A172 (cell line): ENCODE data around the gene TAF7. TPM values are rescaled to one million over a fixed set of nuclear protein-coding genes. Genes with fewer than 3 reads are reported as not detected.
"Not testable (repeated sequence)": the region's sequence is repeated elsewhere in the genome, so short reads cannot be mapped to it uniquely, and the experiment has no call there.

Source experiments
- DNase-seq: peaks from one replicate; pipeline ENCODE4 v3.0.0-alpha.2; 2015; ENCODE audit warnings: low spot score
- total RNA-seq: library from RNA; depleted of rRNA; stranded (reverse); fragments of >200 nt; shearing (Covaris generic); gene quantifications from 2 replicates; pipeline ENCODE4 v1.2.3, GENCODE V29; 2014; rRNA removed

The TAF7 gene
- total RNA-seq, 1 experiment from 2014 or later, result 119 TPM

DNA sequence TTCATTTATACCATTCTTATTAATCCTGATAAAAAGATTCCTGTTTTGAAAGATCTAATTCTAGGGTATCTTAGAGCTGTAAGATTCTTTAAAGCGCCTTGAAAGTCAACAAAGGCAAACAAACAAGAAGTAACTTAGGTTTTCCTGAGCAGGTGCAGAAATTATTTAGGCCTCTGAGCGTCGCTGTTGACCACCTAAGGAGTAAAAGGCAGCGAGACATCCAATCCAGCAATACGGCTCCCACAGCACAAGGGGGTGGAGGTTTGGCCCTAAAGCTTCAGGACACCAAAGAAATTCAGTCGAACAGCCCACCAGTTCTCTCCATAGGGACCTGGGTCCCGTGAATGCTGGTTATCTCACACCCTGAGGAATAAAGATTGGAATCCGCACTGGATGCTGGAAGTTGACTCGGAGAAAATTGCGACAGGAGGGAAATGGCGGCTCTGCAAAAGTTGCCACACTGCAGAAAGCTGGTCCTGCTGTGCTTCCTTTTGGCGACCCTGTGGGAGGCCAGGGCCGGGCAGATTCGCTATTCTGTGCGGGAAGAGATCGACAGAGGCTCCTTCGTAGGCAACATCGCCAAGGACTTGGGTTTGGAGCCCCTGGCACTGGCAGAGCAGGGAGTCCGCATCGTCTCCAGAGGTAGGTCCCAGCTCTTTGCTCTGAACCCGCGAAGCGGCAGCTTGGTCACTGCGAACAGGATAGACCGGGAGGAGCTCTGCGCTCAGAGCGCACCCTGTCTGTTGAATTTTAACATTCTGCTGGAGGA, 18.1 kb upstream of the TAF7 start, which contains the start of gene PCDHGA2:
Gene PCDHGA2, plus strand, starts transcription at position 223 of the 769 bp plus-strand sequence.
- DNase-seq, result peak; percentile 16

DNA sequence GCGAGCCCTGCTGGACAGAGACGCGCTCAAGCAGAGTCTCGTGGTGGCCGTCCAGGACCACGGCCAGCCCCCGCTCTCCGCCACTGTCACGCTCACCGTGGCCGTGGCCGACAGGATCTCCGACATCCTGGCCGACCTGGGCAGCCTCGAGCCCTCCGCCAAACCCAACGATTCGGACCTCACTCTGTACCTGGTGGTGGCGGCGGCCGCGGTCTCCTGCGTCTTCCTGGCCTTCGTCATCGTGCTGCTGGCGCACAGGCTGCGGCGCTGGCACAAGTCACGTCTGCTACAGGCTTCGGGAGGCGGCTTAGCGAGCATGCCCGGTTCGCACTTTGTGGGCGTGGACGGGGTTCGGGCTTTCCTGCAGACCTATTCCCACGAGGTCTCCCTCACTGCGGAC, 12.0 kb upstream of the TAF7 start:
- not testable (repeated sequence) for DNase-seq

DNA sequence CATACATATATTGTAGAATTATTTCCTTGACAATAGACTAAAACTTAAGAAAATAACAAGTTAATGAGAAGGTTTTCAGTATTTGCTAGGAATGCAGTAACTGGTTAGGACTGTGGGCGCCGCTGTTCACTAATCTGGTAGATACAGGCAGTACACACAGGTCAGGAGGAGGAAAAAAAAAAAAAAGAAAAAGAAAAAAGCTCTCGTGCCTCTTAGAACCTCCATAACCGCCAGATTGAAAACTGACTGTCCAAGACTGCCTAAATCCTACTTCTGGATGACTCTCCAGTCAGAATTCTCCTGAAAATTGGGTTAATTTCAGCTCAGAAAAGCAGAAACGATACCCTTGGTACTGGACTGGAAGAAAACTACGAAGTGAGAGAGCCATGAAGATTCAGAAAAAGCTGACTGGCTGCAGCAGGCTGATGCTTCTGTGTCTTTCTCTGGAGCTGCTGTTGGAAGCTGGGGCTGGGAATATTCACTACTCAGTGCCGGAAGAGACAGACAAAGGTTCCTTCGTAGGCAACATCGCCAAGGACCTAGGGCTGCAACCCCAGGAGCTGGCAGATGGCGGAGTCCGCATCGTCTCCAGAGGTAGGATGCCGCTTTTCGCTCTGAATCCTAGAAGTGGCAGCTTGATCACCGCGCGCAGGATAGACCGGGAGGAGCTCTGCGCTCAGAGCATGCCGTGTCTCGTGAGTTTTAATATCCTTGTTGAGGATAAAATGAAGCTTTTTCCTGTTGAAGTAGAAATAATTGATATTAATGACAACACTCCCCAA, 9.9 kb upstream of the TAF7 start, which contains the start of gene PCDHGA1:
Gene PCDHGA1, plus strand, starts transcription at position 216 of the 782 bp plus-strand sequence.
- peak; percentile 42 for DNase-seq

DNA sequence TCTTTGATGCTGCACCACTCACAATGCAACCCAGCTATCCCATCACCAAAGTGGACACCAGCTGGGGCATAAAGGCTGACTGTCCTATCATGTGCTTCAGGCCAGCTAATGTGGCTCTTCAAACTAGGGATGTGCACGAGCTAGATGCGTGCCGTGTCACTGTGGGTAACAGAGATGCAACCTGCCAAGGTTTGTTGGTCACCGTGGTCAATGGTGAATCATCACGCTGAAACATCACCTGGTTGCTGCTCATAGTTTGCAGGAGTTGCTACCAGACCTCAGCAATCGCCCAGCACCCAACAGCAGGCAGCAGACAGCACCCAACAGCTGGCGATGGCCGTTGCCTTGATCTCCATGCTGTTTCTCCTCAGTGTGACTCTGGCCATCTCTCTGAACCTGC, 7.6 kb upstream of the TAF7 start:
- DNase-seq, result no peak

DNA sequence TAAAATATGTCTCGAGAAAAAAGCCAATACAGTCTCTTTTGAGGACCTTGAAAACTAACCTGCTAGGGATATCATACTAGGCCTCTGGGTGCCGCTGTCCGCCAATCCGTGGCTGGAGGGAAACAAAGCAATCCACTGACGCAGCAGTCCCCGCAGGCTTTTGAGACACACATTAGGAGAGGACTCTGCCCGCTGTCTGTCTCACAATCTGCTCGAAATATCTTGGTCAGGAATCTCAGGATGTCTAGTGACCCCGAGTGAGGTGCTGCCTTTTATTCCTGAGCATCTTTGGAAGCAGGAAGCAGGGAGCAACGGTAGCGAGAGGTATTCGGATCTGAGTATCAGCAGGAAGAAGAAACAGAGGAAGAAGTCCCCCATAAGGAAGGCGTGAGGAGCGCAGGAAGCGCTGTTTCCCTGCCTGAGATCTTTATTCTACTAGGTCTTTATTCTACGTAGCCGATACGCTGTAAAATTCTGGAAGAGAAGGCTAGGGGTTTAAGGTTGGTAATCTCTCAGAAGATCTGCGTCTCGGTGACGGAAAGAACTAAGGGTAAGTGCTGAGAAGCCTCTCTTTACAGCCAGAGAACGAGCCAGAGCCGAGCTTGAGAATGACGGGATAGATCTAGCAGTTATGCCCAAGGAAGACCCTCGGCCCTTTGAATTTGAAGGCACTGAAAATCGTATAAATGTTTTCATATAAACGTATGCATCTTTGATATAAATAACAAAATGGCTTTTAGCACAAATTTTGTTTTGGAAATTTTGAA, 5.7 kb upstream of the TAF7 start:
- no peak for DNase-seq

DNA sequence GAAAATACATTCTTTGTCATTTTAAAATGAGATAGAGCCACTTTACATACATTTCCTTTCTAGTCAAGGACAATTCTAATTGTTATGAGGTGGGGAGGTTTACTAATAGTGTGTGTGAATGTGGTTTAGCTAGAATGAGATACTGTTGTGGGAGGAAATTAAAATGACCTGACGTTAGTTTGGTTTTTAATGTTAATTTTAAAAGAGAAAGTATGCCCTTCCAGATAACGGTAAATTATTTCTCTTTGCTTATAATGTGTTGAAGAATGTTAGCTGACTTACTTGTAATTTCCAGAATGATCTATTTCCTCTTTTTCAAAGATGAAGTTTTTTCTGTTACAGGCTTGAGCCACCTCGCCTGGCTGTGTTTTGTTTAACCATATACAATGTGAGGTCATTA, 1.7 kb upstream of the TAF7 start:
- DNase-seq, result no peak

DNA sequence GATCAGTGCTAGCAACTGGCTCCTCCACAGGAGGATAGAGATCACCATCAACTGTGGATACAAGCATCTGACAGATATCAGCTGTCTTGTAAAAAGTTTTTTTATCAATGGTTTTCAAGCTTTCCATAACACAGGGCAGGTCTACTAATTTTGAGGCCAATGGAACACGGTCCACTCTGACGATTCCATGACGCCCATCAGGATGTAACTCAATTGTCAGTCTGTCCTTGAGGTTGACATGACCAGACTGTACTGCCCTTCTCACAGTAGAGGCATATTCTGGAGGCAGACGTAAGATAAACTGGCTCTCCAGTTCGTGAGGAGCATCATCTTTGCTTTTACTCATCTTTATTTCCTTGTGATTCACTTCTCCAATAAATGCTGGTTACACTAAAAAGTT, 885 bp downstream of the TAF7 start:
- no peak for DNase-seq

DNA sequence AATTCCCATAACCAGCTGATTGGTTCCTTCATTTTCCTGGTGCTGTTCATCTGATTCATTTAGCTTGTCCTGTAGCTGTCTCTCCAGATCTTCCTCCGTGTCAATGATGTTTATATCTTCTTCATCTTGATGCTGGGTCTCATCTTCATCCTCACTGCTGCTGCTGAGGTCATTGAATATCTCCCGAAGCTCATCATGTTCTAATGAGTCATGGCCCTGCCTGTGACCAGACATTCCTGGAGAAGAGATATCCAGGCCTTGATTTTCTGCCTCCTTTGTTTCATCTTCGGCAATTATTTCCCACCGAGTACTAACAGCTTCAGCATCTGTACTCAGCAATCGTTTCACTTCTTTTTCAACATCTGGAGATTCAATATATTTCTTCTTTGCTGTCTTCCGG, 1.4 kb downstream of the TAF7 start:
- DNase-seq, result no peak

DNA sequence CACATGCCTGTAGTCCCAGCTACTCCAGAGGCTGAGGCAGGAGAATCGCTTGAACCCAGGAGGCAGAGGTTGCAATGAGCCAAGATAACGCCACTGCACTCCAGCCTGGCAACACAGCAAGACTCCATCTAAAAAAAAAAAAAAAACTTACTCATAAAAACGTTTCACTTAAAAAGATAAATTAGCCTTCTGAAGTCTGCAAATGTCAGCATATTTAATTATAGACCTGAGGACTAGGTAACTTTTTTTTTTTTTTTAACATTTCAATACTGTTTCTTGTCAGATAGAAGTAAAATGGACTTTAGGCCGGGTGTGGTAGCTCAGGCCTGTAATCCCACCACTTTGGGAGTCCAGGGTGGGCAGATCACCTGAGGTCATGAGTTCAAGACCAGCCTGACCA, 3.6 kb downstream of the TAF7 start:
- DNase-seq, result not testable (repeated sequence)

DNA sequence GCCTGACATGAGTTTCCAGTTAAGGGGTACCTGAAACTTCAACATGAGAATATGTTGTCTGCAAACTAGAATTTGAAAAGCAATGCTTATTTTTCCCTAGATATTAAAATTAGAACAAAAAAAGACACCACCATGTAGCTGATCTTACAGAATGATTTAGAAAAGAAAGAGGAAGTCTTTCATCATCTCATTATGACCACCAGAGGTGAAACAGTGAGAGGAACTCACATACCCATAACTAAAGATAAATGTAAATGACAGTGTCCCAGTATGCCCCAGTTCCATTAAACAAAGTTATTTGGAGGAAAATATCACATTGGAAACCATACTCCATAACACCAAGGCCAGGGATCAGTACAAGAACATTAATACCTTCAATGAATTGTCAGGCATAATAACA, 6.9 kb downstream of the TAF7 start:
- no peak for DNase-seq

DNA sequence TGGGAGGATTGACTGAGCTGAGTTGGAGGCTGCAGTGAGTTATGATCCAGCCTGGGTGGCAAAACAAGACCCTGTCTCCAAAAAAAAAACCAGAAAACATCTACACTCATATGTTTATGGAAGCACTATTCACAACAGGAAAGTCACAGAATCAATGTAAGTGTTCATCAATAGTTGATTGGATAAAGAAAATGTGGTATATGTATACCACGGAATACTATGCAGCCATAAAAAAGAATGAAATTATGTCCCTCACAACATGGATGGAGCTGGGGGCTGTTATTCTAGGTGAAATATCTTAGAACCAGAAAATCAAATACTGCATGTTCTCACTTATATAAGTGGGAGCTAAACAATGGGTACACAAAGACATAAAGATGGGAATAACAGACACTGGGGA, 14.0 kb downstream of the TAF7 start:
- no peak for DNase-seq

DNA sequence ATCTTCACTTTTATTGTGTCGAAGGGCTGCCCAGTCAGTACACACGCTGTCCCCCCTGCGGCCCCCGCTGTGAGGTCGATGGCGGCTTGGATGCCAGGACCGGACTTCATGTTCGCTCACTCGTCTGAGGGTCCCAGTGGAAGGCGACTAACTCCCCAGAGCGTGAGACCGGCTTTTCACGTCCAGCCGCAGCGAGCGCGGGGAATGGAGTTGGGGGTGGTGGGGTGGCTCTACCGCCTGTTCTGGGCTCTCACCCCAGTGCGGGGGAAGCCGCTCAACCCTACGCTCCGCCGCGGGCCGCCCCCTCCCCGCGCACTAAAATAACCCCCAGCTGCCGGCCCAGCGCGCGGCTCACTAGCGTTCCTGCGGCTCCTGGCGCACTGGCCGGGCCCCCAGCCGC, 16.8 kb downstream of the TAF7 start, which contains the start of gene SLC25A2:
Gene SLC25A2, minus strand, starts transcription at position 294 of the 400 bp plus-strand sequence. Its CDS starts 184 bp downstream, at position 110.
- DNase-seq, result no peak

DNA sequence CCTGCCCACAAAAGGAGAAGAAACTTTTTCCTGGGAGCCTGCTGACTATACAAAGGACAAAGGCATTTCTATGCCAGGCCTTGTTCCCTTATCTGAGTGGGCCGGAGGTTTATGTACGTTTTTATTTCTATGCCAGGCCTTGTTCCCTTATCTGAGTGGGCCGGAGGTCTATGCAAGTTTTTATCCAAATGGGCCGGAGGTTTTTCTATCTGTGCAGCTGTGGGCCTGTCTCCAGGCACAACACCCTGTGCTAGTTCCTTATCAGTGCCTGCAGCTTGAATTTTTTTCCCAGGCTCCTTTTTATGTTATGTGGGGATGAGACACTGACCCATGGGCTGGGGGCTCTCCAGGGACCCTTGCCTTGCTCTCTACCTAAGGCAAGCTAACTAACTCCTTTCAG, 22.2 kb downstream of the TAF7 start:
- no peak for DNase-seq

DNA sequence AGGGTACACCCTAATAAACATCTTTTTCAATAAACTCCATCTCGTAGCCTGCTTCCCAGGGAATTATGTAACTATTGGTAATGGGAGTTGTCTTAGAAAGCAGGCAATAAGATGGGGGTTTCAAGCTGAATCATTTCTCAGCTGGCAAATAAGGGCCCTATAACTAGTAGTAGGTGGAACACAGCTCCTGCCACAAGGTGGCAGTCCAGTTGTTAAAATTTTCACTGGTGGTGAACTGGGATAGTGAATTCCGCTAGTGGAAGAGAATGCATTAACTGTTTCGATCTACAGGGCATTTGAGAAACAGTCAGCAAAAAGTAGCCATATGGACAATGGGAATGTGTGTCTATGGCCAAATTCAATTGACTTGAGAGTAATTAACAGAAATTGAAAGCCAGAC, 47.7 kb downstream of the TAF7 start:
- no peak for DNase-seq

DNA sequence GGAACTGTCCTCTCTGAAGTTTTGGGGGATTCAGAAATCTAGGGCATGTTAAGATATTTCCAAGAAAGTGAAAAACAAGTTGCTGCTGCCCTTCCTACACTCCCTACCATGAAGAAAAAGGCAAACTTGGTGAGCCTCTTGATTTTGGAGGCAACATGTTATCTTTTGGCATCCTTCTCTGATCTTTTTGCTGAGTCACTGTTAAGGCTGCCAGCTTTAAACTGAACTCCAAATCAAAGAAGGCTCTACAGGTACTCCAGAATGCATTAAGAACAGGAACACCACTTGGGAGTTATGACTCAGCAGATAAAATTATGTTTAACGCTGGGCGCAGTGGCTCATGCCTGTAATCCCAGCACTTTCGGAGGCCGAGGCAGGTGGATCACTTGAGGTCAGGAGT, 51.4 kb downstream of the TAF7 start:
- no peak for DNase-seq

Other genes starting within 250 kb of the TAF7 start
- 0.41 and 0.59 TPM in 2 replicates for gene PCDHB2, start 226.2 kb downstream of the TAF7 start, total RNA-seq
- gene PCDHB3, start 220.3 kb downstream of the TAF7 start, total RNA-seq, result 19.9 and 22.0 TPM in 2 replicates
- gene PCDHB4, start 199.0 kb downstream of the TAF7 start, total RNA-seq, result 0.26 and 1.7 TPM in 2 replicates
- gene PCDHB5, start 185.6 kb downstream of the TAF7 start, total RNA-seq, result 45.5 and 52.8 TPM in 2 replicates
- gene PCDHB6, start 170.7 kb downstream of the TAF7 start, total RNA-seq, result 0.79 and 1.7 TPM in 2 replicates
- gene PCDHB7, start 148.1 kb downstream of the TAF7 start, total RNA-seq, result 5.2 and 6.9 TPM in 2 replicates
- gene PCDHB8, start 143.0 kb downstream of the TAF7 start, total RNA-seq, result 7.0 and 7.5 TPM in 2 replicates
- 4.2 and 7.9 TPM in 2 replicates for gene PCDHB16, start 138.4 kb downstream of the TAF7 start, total RNA-seq
- 11.1 and 11.2 TPM in 2 replicates for gene PCDHB9, start 133.6 kb downstream of the TAF7 start, total RNA-seq
- gene PCDHB10, start 128.4 kb downstream of the TAF7 start, total RNA-seq, result 3.9 and 7.1 TPM in 2 replicates
- gene PCDHB11, start 121.2 kb downstream of the TAF7 start, total RNA-seq, result 1.7 and 2.0 TPM in 2 replicates
- gene PCDHB12, start 112.1 kb downstream of the TAF7 start, total RNA-seq, result 0.69 and 2.5 TPM in 2 replicates
- 1.1 TPM in 2 replicates for gene PCDHB13, start 106.9 kb downstream of the TAF7 start, total RNA-seq
- gene PCDHB14, start 97.4 kb downstream of the TAF7 start, total RNA-seq, result 17.6 and 18.2 TPM in 2 replicates
- 0.26 and 1.0 TPM in 2 replicates for gene PCDHB15, start 75.4 kb downstream of the TAF7 start, total RNA-seq
- not detected in 2 replicates for gene SLC25A2, start 16.7 kb downstream of the TAF7 start, total RNA-seq
- gene PCDHGA1, start 9.7 kb upstream of the TAF7 start, total RNA-seq, result 1.5 and 1.6 TPM in 2 replicates
- gene PCDHGA2, start 18.0 kb upstream of the TAF7 start, total RNA-seq, result 0.57 and 1.1 TPM in 2 replicates
- gene PCDHGA3, start 23.0 kb upstream of the TAF7 start, total RNA-seq, result 0.14 TPM in 1 of 2 replicates, not detected in the other
- 1.2 and 2.0 TPM in 2 replicates for gene PCDHGB1, start 29.3 kb upstream of the TAF7 start, total RNA-seq
- gene PCDHGA4, start 34.2 kb upstream of the TAF7 start, total RNA-seq, result 1.1 and 1.4 TPM in 2 replicates
- gene PCDHGB2, start 39.2 kb upstream of the TAF7 start, total RNA-seq, result 0.34 and 1.6 TPM in 2 replicates
- 0.41 and 0.48 TPM in 2 replicates for gene PCDHGA5, start 43.4 kb upstream of the TAF7 start, total RNA-seq
- gene PCDHGB3, start 49.5 kb upstream of the TAF7 start, total RNA-seq, result 0.81 and 1.7 TPM in 2 replicates
- 1.9 and 2.5 TPM in 2 replicates for gene PCDHGA6, start 53.1 kb upstream of the TAF7 start, total RNA-seq
- gene PCDHGA7, start 62.0 kb upstream of the TAF7 start, total RNA-seq, result 0.69 TPM in 2 replicates
- gene PCDHGB4, start 66.9 kb upstream of the TAF7 start, total RNA-seq, result 0.07 TPM in 2 replicates
- gene PCDHGA8, start 71.8 kb upstream of the TAF7 start, total RNA-seq, result 0.05 and 0.31 TPM in 2 replicates
- gene PCDHGB5, start 77.2 kb upstream of the TAF7 start, total RNA-seq, result 0.10 TPM in 1 of 2 replicates, not detected in the other
- gene PCDHGA9, start 82.0 kb upstream of the TAF7 start, total RNA-seq, result 2.8 and 3.4 TPM in 2 replicates
- gene PCDHGB6, start 87.2 kb upstream of the TAF7 start, total RNA-seq, result 0.10 and 0.33 TPM in 2 replicates
- 4.7 and 5.3 TPM in 2 replicates for gene PCDHGA10, start 92.2 kb upstream of the TAF7 start, total RNA-seq
- 14.6 and 15.0 TPM in 2 replicates for gene PCDHGB7, start 96.9 kb upstream of the TAF7 start, total RNA-seq
- gene PCDHGA11, start 100.3 kb upstream of the TAF7 start, total RNA-seq, result 0.19 and 0.89 TPM in 2 replicates
- 0.31 TPM in 1 of 2 replicates, not detected in the other for gene PCDHGA12, start 109.7 kb upstream of the TAF7 start, total RNA-seq
- gene PCDHGC3, start 155.2 kb upstream of the TAF7 start, total RNA-seq, result 46.6 and 51.7 TPM in 2 replicates
- 0.22 TPM in 1 of 2 replicates, not detected in the other for gene PCDHGC4, start 164.2 kb upstream of the TAF7 start, total RNA-seq
- 1.1 and 3.7 TPM in 2 replicates for gene PCDHGC5, start 168.3 kb upstream of the TAF7 start, total RNA-seq